H1 (cell line): Measurements from ENCODE around the gene FRMPD4. TPM values are rescaled to one million over a fixed set of nuclear protein-coding genes. Genes with fewer than 3 reads are reported as not detected.

Source experiments
- EP300 ChIP-seq, 2 experiments: IDR thresholded peaks; 1 replicate in 1 of 2; 2 replicates in 1 of 2; pipeline ENCODE4 v1.6.1; 2011 to 2012; ENCODE audit warnings: low read depth in 2 of 2, low read length in 2 of 2, mild to moderate bottlenecking in 2 of 2, borderline replicate concordance in 1 of 2, inconsistent platforms in 1 of 2, moderate library complexity in 1 of 2
- RXRA ChIP-seq: IDR thresholded peaks from 2 replicates; pipeline ENCODE4 v1.6.1; 2011; ENCODE audit warnings: low read depth, mild to moderate bottlenecking, low read length, moderate library complexity; ENCODE audit not compliant: insufficient read depth
- polyA plus RNA-seq, 7 experiments: library from polyadenylated mRNA; depleted of rRNA in 3 of 7; stranded (reverse) in 5 of 7; unstranded in 2 of 7; fragments of >200 nt in 5 of 7; fragments of 200-250 nt in 2 of 7; gene quantifications; 1 replicate in 5 of 7; 2 replicates in 1 of 7; 4 replicates in 1 of 7; pipeline versions ENCODE4 v1.2.1 to v1.2.3, GENCODE V29; 2011 to 2013; ENCODE audit warnings: missing spikeins in 2 of 7, mixed read lengths in 2 of 7
- total RNA-seq: library from RNA; stranded (reverse); fragmentation: NEBNext Ultra II Directional; extraction: Animal tissue kit (Norgen Biotek cat#: 25700); gene quantifications from 2 replicates; pipeline ENCODE4 v1.2.1, GENCODE V29; 2021
- TF ChIP-seq, protein P1 (sequence below), 3 experiments: IDR thresholded peaks; 1 replicate in 2 of 3; 2 replicates in 1 of 3; pipeline versions ENCODE4 v1.5.1 to v1.6.1; 2011; ENCODE audit warnings: low read length in 3 of 3, mild to moderate bottlenecking in 3 of 3, inconsistent platforms in 2 of 3, low read depth in 1 of 3, moderate library complexity in 1 of 3; ENCODE audit not compliant: insufficient read depth in 1 of 3; ENCODE audit errors: control extremely low read depth in 1 of 3

The FRMPD4 gene
- total and polyA plus RNA-seq, 2 of the 8 experiments (the other 6 are each of a cell fraction or from before 2014, with no cell fraction given) = 0.02 to 0.37 TPM

DNA sequence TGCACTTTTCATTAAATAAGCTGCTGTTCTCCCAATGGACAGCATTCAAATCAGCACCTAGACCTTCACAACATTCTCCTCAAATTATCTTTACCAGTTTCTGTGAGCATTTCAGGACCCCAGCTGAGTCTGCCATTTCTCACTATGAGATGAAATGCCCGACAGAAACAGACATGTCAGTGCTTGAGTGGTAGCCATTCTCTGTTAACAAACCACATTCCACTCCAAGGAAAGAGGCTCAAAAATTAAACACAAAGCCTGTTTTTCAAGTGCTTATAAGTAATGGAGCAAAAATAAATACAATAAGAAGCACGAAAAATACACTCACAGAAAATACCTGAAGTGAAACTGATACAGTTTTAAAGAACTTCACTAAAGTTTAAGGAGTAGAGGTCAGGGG lies 332.8 kb downstream of the FRMPD4 start (continued):
- TF ChIP-seq EP300 (IDR thresholded peaks at IDR 0.05; ENCODE audit: borderline replicate concordance in 1 of 2, low read depth in 2 of 2, low read length in 2 of 2) (no peak), RXRA (no peak)
- TF ChIP-seq, protein P1, sequence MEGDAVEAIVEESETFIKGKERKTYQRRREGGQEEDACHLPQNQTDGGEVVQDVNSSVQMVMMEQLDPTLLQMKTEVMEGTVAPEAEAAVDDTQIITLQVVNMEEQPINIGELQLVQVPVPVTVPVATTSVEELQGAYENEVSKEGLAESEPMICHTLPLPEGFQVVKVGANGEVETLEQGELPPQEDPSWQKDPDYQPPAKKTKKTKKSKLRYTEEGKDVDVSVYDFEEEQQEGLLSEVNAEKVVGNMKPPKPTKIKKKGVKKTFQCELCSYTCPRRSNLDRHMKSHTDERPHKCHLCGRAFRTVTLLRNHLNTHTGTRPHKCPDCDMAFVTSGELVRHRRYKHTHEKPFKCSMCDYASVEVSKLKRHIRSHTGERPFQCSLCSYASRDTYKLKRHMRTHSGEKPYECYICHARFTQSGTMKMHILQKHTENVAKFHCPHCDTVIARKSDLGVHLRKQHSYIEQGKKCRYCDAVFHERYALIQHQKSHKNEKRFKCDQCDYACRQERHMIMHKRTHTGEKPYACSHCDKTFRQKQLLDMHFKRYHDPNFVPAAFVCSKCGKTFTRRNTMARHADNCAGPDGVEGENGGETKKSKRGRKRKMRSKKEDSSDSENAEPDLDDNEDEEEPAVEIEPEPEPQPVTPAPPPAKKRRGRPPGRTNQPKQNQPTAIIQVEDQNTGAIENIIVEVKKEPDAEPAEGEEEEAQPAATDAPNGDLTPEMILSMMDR (IDR thresholded peaks at IDR 0.05; ENCODE audit: control extremely low read depth in 1 of 3, insufficient read depth in 1 of 3, low read depth in 1 of 3, low read length in 3 of 3) = no peak
- TF ChIP-seq, all 59 proteins: peak for 0
